ENCODE measurements around the gene IRF8.

DNA sequence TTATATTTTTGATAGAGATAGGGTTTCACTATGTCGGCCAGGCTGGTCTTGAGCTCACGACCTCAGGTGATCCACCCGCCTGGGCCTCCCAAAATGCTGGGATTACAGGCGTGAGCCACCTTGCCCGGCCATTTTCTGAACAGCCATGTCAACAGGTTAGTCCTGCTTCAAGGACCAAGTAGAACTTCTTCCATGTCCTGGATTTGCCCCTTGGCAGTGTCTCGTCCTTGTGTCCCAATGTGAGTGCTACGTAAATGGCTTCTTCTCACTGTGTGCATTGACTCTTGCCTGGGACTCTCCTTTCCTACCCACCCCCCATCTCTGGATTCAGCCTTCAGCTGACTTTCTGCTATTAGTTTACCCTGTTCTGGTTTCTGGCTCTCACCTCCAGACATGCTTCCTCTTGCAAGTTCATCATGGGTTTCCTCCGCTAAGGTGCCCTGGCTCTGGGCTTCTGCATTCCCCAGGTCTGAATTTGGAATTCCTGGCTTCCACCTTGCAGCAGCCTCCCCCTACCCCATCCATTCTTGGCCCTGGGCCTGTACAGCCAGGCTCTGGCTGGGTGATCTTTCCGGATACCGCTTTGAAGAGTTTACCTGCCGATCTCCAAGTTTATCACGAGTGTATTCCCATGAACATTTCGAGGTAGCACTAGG lies 14.0 kb upstream of the IRF8 start:
- TF ChIP-seq EZH2 (IDR thresholded peaks at IDR 0.05; ENCODE audit: insufficient read depth, low read length): no peak
- TF ChIP-seq, protein P1, sequence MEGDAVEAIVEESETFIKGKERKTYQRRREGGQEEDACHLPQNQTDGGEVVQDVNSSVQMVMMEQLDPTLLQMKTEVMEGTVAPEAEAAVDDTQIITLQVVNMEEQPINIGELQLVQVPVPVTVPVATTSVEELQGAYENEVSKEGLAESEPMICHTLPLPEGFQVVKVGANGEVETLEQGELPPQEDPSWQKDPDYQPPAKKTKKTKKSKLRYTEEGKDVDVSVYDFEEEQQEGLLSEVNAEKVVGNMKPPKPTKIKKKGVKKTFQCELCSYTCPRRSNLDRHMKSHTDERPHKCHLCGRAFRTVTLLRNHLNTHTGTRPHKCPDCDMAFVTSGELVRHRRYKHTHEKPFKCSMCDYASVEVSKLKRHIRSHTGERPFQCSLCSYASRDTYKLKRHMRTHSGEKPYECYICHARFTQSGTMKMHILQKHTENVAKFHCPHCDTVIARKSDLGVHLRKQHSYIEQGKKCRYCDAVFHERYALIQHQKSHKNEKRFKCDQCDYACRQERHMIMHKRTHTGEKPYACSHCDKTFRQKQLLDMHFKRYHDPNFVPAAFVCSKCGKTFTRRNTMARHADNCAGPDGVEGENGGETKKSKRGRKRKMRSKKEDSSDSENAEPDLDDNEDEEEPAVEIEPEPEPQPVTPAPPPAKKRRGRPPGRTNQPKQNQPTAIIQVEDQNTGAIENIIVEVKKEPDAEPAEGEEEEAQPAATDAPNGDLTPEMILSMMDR (IDR thresholded peaks at IDR 0.05; ENCODE audit: insufficient read depth, low read depth, low read length): no peak

Measured in astrocyte (in vitro differentiated cells and primary cell).